SKM-1 (cell line): ENCODE results near the gene TBRG1.
"Not testable (repeated sequence)": the region's sequence is repeated elsewhere in the genome, so short reads cannot be mapped to it uniquely, and the experiment has no call there.

Source experiments
- DNase-seq: peaks from one replicate; lab custom pipeline; 2025; ENCODE audit not compliant: unreplicated experiment; lab: John Stamatoyannopoulos, UW

Gene TBRG1, protein sequence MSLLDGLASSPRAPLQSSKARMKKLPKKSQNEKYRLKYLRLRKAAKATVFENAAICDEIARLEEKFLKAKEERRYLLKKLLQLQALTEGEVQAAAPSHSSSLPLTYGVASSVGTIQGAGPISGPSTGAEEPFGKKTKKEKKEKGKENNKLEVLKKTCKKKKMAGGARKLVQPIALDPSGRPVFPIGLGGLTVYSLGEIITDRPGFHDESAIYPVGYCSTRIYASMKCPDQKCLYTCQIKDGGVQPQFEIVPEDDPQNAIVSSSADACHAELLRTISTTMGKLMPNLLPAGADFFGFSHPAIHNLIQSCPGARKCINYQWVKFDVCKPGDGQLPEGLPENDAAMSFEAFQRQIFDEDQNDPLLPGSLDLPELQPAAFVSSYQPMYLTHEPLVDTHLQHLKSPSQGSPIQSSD

DNA sequence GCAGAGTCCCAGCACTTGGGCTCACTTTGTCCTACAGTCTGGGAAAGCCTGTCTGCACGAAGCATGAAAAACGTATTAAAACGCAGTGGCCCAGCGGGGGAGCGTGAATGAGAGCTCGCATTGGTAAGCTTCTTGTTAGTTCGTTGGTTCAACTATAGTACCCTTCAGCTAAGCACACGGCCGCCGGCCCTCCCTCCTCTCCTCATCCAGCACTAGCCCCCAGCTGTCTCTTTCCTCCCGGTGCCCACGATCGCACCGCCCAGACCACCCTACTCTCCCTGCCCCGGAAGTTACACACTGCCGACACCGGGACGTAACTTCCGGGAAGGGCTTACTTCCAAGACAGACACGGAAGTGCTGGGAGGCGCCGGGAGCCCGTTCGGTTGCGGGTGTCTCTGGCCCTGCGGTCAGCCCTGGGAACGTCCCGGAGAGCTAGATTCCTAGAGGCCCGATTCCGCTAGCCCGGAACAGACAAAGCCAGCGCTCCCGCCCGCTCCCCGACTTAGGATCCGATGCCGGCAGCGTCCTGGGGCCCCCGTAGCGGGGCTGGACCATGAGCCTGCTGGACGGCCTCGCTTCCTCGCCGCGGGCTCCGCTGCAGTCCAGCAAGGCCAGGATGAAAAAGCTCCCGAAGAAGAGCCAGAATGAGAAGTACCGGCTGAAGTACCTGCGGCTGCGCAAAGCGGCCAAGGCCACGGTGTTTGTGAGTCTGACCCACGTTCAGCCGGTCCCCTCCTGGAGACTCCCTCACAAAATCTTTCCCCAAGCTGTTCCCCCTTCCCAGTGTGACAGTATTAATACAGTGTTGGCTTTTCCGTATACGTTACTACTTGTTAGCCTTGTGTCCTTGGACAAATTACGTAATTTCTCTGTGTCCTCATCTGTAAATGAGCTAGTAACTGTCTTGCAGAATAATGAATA is at the start of gene TBRG1:
Gene TBRG1, plus strand, starts transcription at position 334 of the 921 bp plus-strand sequence. Its CDS starts 220 bp downstream, at position 554.
- peak; percentile 74 for DNase-seq

DNA sequence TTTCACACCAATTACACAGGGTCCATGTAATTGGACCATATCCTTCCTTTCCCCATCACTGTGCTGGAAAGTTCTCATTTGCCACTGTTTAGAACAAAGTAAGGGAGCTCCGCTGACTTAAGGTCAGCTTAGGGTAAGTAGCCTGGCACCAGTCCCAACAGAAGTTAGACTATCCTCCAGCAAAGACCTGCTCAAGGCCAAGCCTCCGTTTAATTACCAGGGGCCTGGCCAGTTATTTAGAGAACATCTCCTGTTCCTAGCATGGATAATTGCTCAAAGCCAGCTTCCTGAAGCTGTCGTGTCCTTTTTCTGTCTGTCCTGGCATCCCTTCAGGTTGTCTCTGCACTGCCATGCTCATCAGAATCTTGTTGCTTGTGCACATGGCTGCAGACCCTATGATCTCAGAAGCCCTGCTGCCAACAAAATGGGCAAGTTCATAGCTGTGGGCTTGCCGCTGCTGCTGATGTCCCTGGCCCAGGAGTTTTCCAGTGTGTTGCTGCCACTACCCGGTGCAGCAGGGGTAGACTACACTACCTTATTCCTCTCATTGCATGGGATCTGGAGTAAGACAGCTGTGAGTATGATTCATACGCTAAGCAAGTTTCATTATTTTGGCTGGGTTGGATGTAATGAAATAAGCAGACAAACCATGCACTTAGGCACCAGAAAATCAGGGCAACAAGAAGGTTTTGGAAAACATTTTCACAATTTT is 44.8 kb upstream of the TBRG1 start:
- DNase-seq = no peak

DNA sequence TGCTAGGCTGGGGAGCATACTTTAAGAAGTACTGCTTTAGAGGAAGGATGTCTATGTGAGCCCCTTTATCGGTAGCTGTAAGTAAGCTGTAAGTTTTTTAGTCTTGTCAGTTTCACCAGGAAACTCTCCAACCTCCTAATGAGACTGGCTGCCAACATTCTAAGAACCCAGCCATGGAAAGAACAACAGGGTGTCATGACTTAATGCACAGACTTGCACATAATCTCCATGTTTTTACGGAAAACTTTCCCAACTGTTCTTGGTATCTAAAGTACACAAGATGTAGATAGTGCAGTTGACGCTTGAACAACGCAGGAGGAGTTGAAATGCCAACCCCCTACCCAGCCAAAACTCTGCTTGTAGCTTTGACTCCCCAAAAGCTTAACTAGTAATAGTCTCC is 43.9 kb upstream of the TBRG1 start:
- no peak for DNase-seq

DNA sequence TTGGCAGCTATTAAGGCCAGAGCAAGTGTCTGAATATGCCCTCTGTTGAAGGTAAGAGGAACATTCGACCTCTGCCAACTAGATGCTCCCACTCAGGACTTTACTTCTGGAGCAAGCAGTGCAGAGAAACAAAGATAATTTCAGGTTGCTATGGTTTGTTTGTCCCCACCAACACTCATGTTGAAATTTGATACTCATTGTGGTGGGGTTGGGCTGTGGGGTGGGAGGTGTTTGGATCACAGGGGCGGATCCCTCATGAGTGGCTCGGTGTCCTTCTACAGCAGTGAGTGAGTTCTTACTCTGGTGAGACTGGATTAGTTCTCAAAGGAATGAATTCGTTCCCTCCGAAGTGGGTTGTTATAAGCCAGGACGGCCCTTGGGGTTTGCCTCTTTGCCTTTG is 40.8 kb upstream of the TBRG1 start:
- DNase-seq = no peak

DNA sequence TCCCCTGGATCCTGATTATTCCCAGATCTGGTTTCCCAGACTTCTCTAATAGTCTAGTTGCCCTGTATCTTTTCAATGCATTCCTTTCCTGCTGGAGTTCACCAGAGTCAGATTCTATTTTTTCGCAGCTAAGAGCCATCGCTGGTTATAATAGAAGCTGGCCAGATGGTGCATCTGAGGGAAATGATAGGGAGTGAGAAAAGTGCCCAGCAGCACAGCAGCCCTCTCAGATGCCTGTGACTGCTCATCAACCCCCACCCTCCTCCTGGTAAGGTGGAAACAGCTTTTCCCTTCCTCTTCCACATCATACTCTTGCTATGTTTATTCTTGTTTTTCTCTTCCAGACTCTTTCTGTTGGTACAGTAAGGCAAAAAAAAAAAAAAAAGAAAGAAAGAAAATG is 40.1 kb upstream of the TBRG1 start:
- DNase-seq = no peak

DNA sequence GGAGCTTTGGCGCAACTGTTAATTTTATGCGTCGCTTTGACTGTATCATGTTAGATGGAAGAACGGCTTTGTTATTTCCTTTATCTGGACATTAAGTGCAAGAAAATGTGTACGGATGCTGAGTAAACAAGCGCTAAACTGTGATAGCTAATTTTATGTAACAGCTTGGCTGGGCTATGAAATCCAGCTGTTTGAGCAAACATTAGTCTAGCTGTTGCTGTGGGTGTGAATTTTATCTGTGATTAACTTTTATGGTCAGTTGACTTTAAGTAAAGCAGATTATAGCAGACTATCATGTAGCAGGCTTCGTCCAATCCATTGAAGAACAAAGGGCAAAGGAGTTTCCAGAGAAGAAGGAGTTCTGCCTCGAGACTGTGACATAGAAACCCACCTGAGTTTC is 38.9 kb upstream of the TBRG1 start:
- no peak for DNase-seq

DNA sequence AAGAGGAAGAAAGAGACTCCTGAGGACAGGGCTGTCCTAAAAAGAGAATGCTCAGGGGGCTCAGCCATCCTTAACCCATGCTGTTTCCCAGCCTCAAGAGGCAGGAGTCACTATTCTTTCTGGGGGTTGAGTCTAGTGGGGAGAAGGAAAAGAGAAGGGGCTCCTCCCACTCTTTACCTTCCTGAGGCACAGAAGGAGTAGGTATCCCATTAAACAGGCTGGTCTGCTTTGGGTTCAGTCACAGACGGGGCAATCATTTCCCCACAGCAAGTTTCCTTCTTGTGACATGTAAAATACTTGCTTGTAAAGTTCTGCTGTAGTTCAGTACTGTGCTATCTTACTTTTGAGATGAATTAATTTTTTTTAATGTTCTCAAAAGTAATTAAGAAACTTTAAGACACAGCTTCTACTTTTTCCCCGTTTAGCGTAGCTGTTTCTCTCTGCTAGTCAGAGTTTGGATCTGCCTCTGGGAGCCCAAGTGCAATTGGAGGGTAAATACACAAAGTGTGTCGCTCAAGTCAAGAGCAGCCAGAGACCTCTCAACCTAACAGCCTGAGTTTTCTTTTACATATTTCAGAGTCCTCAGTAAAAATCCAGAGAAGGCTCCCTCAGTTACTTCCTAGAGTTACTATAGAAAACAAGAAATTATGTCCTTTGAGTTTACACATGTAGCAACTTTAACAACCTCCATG is 37.8 kb upstream of the TBRG1 start:
- no peak for DNase-seq

DNA sequence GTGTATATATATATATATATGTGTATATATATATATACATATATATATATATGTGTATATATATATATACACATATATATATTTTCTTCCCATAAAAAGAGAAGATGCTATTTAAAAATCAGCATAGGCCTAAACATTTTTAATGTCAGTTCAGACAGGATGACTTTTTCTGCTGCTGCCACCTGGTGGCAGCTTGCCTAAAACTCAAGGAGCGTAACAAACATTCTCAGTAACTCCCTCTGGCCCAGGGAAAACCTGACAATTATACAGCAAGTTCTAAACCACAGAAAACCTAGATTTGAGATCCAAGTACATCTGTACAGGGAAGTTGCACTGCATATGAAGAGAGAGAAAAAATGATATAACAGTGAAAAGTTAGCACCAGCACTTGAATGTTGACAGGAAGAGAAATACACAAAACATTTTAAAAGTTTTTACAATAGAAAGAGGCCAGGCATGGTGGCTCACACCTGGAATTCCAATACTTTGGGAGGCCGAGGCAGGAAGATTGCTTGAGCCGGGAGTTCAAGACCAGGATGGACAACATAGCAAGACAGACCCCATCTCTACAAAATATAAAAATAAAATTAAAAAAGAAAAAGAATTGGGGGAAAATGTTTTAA is 36.3 kb upstream of the TBRG1 start:
- peak; percentile 54 for DNase-seq

DNA sequence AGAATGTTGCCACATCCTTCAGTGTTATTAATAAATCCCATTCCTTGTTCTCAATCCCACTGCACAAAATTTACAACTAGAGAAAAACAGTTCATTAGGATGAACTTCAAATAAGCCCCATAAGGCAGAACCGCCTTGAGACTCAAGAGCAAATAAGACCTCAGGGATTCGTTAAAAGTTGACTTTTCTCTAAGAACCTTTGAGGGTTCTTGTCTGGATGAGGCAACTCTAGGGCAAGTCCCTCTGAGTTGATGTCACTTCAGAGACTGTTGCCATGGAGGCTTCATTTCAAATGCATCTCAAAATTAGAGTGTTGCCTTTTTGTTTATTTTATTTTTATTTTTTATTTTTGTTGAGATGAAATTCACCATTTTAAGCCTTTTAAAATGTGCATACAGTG is 31.2 kb upstream of the TBRG1 start:
- DNase-seq = no peak

DNA sequence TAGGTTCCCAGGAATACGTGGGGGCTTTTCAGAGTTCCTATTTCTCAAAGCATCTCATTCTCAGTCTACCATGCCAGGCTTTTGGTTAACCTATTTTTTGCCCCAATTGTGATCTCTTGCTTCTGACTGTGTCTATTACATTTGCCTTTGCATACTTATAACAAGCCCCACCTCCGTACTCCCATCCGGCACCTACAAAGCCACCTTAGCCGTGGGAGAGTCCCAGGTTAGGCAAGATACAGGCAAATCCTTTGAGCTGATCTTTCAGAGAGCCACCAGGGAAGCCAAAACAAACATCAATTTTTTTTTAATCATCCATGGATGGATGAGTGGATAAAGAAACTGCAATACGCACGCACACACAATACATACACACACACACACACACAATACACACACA is 30.0 kb upstream of the TBRG1 start:
- DNase-seq = no peak

DNA sequence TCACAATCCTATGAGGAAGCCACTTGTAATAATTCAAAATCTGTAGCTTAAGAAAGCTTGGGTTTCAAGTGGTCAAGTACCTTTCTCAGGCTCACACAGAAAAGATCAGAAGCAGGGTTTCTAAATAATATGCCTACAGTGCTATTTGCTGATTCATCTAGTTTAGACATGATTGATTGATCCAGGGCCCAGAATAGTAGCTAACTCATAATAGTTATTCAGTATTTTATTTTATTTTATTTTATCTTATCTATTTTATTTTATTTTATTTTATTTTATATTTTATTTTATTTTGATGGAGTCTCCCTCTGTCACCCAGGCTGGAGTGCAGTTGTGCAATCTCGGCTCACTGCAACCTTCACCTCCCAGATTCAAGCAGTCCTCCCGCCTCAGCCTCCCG is 27.4 kb upstream of the TBRG1 start:
- DNase-seq = no peak

DNA sequence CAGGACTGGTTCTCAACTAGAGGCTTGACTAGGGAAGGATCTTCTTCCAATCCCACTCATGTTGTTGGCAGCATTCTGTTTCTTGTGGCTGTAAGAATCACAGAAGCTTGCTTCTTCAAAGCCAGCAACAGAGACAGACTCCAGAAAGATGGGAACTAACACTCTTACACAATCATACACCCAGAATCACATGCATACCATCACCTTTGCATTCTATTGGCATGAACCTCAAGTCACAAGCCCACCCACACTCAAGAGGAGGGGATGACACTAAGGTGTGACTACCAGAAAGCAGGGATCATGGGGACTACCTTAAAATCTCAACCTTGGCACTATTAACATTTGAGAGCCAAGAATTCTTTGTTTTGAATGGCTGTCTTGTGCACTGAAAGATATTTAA is 25.0 kb upstream of the TBRG1 start:
- no peak for DNase-seq

DNA sequence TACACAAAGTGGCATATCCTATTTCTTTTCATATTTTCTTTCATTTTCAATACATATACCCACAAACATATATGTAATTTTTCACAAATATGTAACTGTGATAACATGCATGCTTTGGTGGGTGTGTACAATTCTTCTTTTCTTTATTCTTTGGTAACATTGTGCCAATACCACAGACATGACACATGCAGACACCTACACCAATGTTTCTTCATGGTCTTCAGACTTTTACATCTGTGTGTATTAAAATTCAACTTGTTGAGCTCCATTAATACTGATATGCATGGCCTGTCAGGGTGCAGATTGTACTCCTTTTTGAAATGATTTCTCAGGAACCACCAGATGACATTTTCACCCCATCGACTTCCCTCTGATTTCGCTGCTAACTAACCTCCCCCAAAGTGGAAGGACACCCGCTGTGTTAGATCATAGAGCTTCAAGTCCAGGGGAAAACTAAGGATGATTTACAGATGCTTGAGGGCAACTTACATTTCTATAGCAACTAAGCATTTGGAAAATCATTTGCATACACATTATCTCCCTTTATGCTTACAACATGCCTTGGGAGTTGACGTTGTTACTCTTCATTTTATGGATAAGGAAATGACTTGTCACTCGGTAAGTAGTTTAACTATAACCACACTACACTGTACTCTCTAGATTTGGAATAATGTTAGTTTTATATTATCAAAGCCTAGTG is 21.9 kb upstream of the TBRG1 start:
- no peak for DNase-seq

DNA sequence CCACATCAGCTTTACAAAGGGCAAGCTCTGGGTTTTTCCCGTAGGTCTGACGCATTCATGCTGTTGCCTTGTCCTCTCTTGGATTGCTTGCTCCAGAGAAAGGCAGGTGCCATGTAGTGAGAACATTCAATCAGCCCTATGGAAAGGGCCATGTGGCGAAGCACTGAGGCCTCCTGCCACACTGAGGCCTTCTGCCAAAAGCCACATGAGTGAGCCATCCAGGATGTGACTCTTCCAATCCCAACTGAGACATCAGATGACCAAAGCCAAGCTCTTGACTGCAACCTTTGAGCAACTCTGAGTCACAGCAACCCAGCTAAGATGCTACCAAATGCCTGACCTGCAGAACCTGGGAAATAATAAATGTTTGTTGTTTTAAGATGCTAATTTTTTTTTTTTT is 20.5 kb upstream of the TBRG1 start:
- DNase-seq = no peak

DNA sequence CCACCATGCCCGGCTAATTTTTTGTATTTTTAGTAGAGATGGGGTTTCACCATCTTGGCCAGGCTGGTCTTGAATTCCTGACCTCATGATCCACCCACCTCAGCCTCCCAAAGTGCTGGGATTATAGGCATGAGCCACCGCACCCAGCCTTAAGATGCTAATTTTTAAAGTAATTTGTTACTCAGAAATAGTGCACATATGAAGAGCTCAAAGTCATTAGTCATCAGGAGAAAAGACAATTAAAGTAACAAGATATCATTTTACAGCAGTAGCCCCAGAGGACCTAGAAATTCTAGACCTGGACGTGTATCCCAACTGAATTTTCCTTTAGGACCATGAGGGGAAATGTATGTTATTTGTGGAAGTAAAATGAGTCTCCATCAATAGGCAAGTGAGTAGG is 19.9 kb upstream of the TBRG1 start:
- not testable (repeated sequence) for DNase-seq

DNA sequence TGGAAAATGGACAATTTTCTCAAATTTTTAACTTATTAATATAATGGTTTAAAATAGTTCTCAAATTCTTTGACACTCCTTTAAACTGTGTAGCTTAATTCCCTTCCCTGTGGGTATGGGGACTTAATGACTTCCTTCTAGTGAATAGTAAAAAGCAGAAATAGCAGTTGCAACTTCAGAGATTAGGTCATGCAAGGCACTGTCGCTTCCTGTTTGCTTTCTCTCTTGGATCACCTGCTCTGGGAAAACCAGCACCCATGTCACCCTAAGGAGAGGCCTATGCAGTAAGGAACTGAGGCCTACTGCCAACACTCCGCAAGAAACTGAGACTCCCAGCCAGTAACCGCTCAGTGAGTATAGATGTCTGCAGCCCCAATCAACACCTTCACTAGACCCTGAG is 16.9 kb upstream of the TBRG1 start:
- DNase-seq = peak; percentile 90

DNA sequence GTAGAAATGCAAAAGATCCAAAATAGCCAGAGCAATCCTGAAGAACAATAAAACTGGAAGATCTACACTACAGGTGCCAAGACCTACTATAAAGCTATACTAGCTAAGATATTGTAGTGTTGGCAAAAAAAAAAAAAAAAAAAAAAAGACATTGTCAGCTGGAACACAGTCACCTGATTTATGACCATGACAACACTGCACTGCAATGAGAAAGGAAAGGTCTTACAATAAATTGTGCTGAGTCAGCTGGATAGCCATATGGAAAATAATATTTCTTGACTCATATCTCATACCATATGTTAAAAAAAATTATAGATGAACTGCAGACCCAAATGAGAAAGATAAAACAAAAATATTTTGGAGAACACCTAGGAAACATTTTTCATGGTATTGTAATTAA is 14.5 kb upstream of the TBRG1 start:
- DNase-seq = no peak

DNA sequence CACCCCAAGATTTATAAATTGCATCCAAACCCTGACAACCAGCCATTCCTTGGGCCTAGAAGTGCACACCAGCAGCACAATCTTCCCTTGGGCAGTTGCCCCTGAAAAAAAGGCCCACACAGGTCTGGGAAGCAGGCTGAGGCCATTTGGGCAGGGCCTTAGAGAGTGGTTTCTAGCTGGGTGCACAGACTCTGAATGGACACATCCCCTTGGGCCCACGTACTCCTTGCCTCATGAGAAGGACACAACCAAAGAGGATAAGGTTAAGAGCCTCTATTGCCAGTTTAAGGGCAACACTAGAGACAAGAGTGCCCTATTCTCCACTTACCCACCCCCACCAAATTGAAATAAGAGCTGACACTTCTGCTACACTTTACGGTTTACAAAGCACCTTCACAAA is 12.4 kb upstream of the TBRG1 start:
- DNase-seq = no peak

DNA sequence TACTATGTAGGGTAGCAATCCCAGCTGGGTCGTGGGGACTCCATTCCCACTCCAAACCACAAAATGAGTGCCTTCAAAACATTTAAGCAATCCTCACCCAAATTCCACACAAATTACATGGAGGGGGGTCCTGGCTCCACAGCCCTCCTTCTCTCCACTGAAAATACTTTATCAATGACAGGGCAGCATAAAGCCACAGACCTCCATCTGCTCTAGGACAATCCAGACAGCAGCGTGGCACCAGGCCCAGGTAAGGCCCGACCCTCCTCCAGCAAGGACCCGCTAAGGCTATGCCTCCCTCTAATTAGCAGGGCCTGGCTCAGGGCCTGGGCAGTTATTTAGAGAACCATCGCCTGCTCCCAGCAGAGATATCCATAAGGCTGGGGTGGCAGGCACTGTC is 11.6 kb upstream of the TBRG1 start, which contains the start of gene PANX3:
Gene PANX3, plus strand, starts transcription at position 365 of the 400 bp plus-strand sequence. CDS start 129 bp downstream, outside the sequence.
- DNase-seq = no peak

DNA sequence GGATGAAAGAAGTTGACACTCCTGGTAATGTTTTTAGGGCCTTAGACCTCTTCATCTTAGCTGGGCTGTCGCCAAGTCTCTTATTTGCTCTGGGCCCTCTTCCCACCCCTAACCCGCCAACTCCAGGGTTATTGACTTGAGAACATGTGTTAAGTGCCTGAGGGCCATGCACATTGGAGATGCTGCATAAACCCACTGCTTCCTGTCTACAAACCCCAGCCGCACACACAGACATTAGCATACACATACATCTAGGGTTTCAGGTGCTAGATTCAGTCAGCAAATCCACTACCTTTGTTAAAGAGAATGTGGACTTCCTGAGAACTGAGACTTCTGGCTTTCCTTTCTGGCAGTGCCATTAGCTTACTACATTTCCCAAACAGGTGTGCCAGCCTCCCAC is 10.6 kb upstream of the TBRG1 start:
- no peak for DNase-seq
